Activated CD4-positive, alpha-beta memory T cell treated with anti-CD3 and anti-CD28 coated beads for 36 hours (primary cell): ENCODE measurements around the gene LHPP. TPM values are rescaled to one million over a fixed set of nuclear protein-coding genes. Genes with fewer than 3 reads are reported as not detected.

Source experiments
- CTCF ChIA-PET: fragments of 350-600 bp; sonication (Branson Sonifier 250); formaldehyde crosslinking; loops from one replicate; lab custom pipeline; 2021; ENCODE audit warnings: antibody characterized with exemption, inconsistent platforms; lab: Charles Lee
- POLR2A ChIA-PET: fragments of 350-600 bp; sonication (Branson Sonifier 250); formaldehyde crosslinking; loops from one replicate; lab custom pipeline; 2021; ENCODE audit warnings: antibody characterized with exemption; lab: Charles Lee
- DNase-seq: peaks from one replicate; pipeline ENCODE4 v3.0.0-alpha.2; 2020
- H3K27ac Mint-ChIP-seq: one replicate; pipeline ENCODE4 v1.8.0; 2021; ENCODE audit warnings: mixed read lengths
- H3K27me3 Mint-ChIP-seq: one replicate; pipeline ENCODE4 v1.8.0; 2021; ENCODE audit warnings: mixed read lengths
- H3K36me3 Mint-ChIP-seq: one replicate; pipeline ENCODE4 v1.8.0; 2021; ENCODE audit warnings: mixed read lengths
- H3K4me1 Mint-ChIP-seq: one replicate; pipeline ENCODE4 v1.8.0; 2021; ENCODE audit warnings: low read depth, mixed read lengths
- H3K4me3 Mint-ChIP-seq: one replicate; pipeline ENCODE4 v1.8.0; 2021; ENCODE audit warnings: mild to moderate bottlenecking, mixed read lengths
- H3K9me3 Mint-ChIP-seq: one replicate; pipeline ENCODE4 v1.8.0; 2021; ENCODE audit warnings: mixed read lengths
- intact Hi-C: fragments of 100-400 bp; cut with micrococcal nuclease; formaldehyde crosslinking; loops from one replicate; pipeline ENCODE4 v1.15.1; 2023
- total RNA-seq, 2 experiments: library from RNA; stranded (reverse); gene quantifications; one replicate each; pipeline ENCODE4 v1.2.3, GENCODE V29; 2021

LHPP gene
- total RNA-seq, 2 experiments from 2014 or later, result 10.1 to 12.3 TPM

GRCh38 chr10:124508907-124509454, 47.4 kb downstream of the LHPP start:
- Mint-ChIP-seq H3K27ac (no peak overlapping the region), H3K9me3 (no peaks in the 10 kb centered on the region), H3K36me3 (peaks cover 2% of the 10 kb centered on the region), H3K4me3 (no peak overlapping the region), H3K4me1 (peaks cover 4% of the 10 kb centered on the region), H3K27me3 (no peaks in the 10 kb centered on the region)
- no peak for DNase-seq
- intact Hi-C loops, result no loop called here
- POLR2A ChIA-PET, result no interaction called here
- CTCF ChIA-PET, result no interaction called here

GRCh38 chr10:124509880-124510632, 48.4 kb downstream of the LHPP start:
- CTCF ChIA-PET, result no interaction called here
- H3K4me3 Mint-ChIP-seq, result no peak overlapping the region
- H3K9me3 Mint-ChIP-seq, result no peaks in the 10 kb centered on the region
- intact Hi-C loops, result no loop called here
- H3K4me1 Mint-ChIP-seq, result peaks cover 4% of the 10 kb centered on the region
- no peak overlapping the region for H3K27ac Mint-ChIP-seq
- POLR2A ChIA-PET, result no interaction called here
- H3K27me3 Mint-ChIP-seq, result no peaks in the 10 kb centered on the region
- peaks cover 2% of the 10 kb centered on the region for H3K36me3 Mint-ChIP-seq
- no peak for DNase-seq

GRCh38 chr10:124510759-124511158, 49.1 kb downstream of the LHPP start:
- ChIA-PET POLR2A (no interaction called here), CTCF (no interaction called here)
- H3K27ac Mint-ChIP-seq, result no peak overlapping the region
- H3K27me3 Mint-ChIP-seq, result no peaks in the 10 kb centered on the region
- no peaks in the 10 kb centered on the region for H3K9me3 Mint-ChIP-seq
- H3K4me3 Mint-ChIP-seq, result no peak overlapping the region
- peaks cover 2% of the 10 kb centered on the region for H3K36me3 Mint-ChIP-seq
- no peak for DNase-seq
- H3K4me1 Mint-ChIP-seq, result peaks cover 4% of the 10 kb centered on the region
- intact Hi-C loops, result no loop called here

- Mint-ChIP-seq H3K36me3 (peaks cover 2% of the 10 kb centered on the region), H3K4me1 (peaks cover 4% of the 10 kb centered on the region), H3K4me3 (no peak overlapping the region), H3K9me3 (no peaks in the 10 kb centered on the region), H3K27ac (no peak overlapping the region), H3K27me3 (no peaks in the 10 kb centered on the region)
- ChIA-PET CTCF (no interaction called here), POLR2A (no interaction called here)
- intact Hi-C loops, result no loop called here
- DNase-seq, result peak; percentile 37
Observed at GRCh38 chr10:124511205-124512039, 49.8 kb downstream of the LHPP start.

GRCh38 chr10:124512040-124512428, 50.4 kb downstream of the LHPP start:
- Mint-ChIP-seq H3K4me1 (peaks cover 4% of the 10 kb centered on the region), H3K4me3 (no peak overlapping the region), H3K9me3 (no peaks in the 10 kb centered on the region), H3K36me3 (peaks cover 2% of the 10 kb centered on the region), H3K27me3 (no peaks in the 10 kb centered on the region), H3K27ac (no peak overlapping the region)
- CTCF ChIA-PET, result no interaction called here
- DNase-seq, result no peak
- intact Hi-C loops, result no loop called here
- POLR2A ChIA-PET, result no interaction called here

GRCh38 chr10:124512600-124512999, 51.0 kb downstream of the LHPP start:
- DNase-seq, result no peak
- Mint-ChIP-seq H3K36me3 (peaks cover 2% of the 10 kb centered on the region), H3K4me1 (peaks cover 4% of the 10 kb centered on the region), H3K4me3 (no peak overlapping the region), H3K27me3 (no peaks in the 10 kb centered on the region), H3K9me3 (no peaks in the 10 kb centered on the region), H3K27ac (no peak overlapping the region)
- intact Hi-C loops, result no loop called here
- POLR2A ChIA-PET, result no interaction called here
- CTCF ChIA-PET, result no interaction called here

GRCh38 chr10:124515244-124515970, 53.8 kb downstream of the LHPP start:
- intact Hi-C loops, result no loop called here
- no peaks in the 10 kb centered on the region for H3K27me3 Mint-ChIP-seq
- no peak overlapping the region for H3K27ac Mint-ChIP-seq
- ChIA-PET POLR2A (no interaction called here), CTCF (no interaction called here)
- DNase-seq, result no peak
- peaks cover 4% of the 10 kb centered on the region for H3K4me1 Mint-ChIP-seq
- no peak overlapping the region for H3K4me3 Mint-ChIP-seq
- H3K9me3 Mint-ChIP-seq, result no peaks in the 10 kb centered on the region
- H3K36me3 Mint-ChIP-seq, result peaks cover 10% of the 10 kb centered on the region

GRCh38 chr10:124516181-124516580, 54.6 kb downstream of the LHPP start:
- peaks cover 10% of the 10 kb centered on the region for H3K36me3 Mint-ChIP-seq
- DNase-seq, result no peak
- intact Hi-C loops, result no loop called here
- no peaks in the 10 kb centered on the region for H3K27me3 Mint-ChIP-seq
- no peaks in the 10 kb centered on the region for H3K9me3 Mint-ChIP-seq
- ChIA-PET POLR2A (no interaction called here), CTCF (no interaction called here)
- no peak overlapping the region for H3K27ac Mint-ChIP-seq
- H3K4me3 Mint-ChIP-seq, result no peak overlapping the region
- H3K4me1 Mint-ChIP-seq, result peaks cover 3% of the 10 kb centered on the region

GRCh38 chr10:124516746-124517397, 55.2 kb downstream of the LHPP start:
- H3K27ac Mint-ChIP-seq, result no peak overlapping the region

GRCh38 chr10:124517461-124517860, 55.8 kb downstream of the LHPP start:
- intact Hi-C loops, result no loop called here
- CTCF ChIA-PET, result no interaction called here
- no peak overlapping the region for H3K27ac Mint-ChIP-seq
- POLR2A ChIA-PET, result no interaction called here
- no peaks in the 10 kb centered on the region for H3K27me3 Mint-ChIP-seq
- no peak overlapping the region for H3K4me3 Mint-ChIP-seq
- H3K36me3 Mint-ChIP-seq, result peaks cover 8% of the 10 kb centered on the region
- H3K9me3 Mint-ChIP-seq, result no peaks in the 10 kb centered on the region
- DNase-seq, result no peak
- H3K4me1 Mint-ChIP-seq, result no peaks in the 10 kb centered on the region

More at GRCh38 chr10:124516746-124517397, 55.2 kb downstream of the LHPP start:
- no peaks in the 10 kb centered on the region for H3K27me3 Mint-ChIP-seq
- H3K36me3 Mint-ChIP-seq, result peaks cover 8% of the 10 kb centered on the region
- ChIA-PET CTCF (no interaction called here), POLR2A (no interaction called here)
- intact Hi-C loops, result no loop called here
- DNase-seq, result no peak
- H3K4me3 Mint-ChIP-seq, result no peak overlapping the region
- no peaks in the 10 kb centered on the region for H3K4me1 Mint-ChIP-seq
- H3K9me3 Mint-ChIP-seq, result no peaks in the 10 kb centered on the region

GRCh38 chr10:124517931-124518330, 56.3 kb downstream of the LHPP start:
- CTCF ChIA-PET, result no interaction called here
- POLR2A ChIA-PET, result no interaction called here
- intact Hi-C loops, result no loop called here
- H3K27me3 Mint-ChIP-seq, result no peaks in the 10 kb centered on the region
- no peaks in the 10 kb centered on the region for H3K9me3 Mint-ChIP-seq
- no peaks in the 10 kb centered on the region for H3K4me1 Mint-ChIP-seq
- peaks cover 8% of the 10 kb centered on the region for H3K36me3 Mint-ChIP-seq
- no peak overlapping the region for H3K27ac Mint-ChIP-seq
- DNase-seq, result no peak
- H3K4me3 Mint-ChIP-seq, result no peak overlapping the region

- CTCF ChIA-PET, result no interaction called here
- H3K9me3 Mint-ChIP-seq, result no peaks in the 10 kb centered on the region
- peaks cover 8% of the 10 kb centered on the region for H3K36me3 Mint-ChIP-seq
- H3K4me1 Mint-ChIP-seq, result no peaks in the 10 kb centered on the region
- no peak for DNase-seq
- intact Hi-C loops, result no loop called here
- no peak overlapping the region for H3K4me3 Mint-ChIP-seq
- no peaks in the 10 kb centered on the region for H3K27me3 Mint-ChIP-seq
- H3K27ac Mint-ChIP-seq, result no peak overlapping the region
- POLR2A ChIA-PET, result no interaction called here
Observed at GRCh38 chr10:124518366-124518765, 56.7 kb downstream of the LHPP start.
